HK-2 (cell line): ENCODE data around the gene NFKBIA.
A peak's percentile ranks its signal among the peaks of the same experiment; 100 is the strongest.
"Not testable (repeated sequence)": the region's sequence is repeated elsewhere in the genome, so short reads cannot be mapped to it uniquely, and the experiment has no call there.

Experiments
- DNase-seq: peaks from one replicate; pipeline ENCODE4 v3.0.0-alpha.2; 2018; ENCODE audit not compliant: unreplicated experiment

NFKBIA gene

DNA sequence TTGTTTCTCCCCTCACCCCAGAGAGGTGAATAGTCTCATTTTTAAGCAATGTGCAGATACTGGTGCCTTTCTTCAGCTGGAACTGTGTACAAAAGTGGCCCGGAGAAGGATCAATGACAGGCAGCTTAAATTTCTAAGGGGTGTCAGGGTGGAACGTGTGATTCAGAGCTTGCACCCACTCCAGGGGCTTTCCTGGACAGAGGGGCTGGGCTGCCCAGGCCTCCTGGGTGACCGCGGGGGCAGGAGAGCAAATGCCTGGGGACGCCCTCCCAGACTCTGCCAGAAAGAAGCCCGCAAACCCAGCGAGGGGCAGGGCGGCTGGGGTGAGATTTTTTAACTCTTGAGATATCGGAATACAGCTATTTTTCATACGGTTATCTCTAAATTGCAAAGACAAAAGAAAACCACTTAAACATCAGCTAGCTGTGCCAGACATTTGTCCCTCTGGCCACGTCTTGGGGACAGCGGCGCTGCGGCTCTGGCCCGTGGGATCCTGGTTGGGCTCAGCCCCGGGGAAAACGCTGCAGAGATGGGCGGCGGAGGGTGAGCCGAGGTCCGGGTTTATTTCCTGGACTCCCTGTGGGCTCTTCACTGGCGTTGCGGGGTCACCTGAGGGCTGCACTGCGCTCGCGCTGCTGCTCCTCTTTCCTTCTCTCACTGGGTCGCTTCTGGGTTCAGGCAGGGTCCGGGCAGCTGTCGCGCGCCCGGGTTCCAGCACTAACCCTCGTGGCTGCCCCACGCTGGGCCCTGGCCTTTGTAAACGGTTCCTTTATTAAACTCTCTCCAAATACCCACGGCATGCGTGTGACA lies 35.8 kb downstream of the NFKBIA start:
- DNase-seq = no peak

DNA sequence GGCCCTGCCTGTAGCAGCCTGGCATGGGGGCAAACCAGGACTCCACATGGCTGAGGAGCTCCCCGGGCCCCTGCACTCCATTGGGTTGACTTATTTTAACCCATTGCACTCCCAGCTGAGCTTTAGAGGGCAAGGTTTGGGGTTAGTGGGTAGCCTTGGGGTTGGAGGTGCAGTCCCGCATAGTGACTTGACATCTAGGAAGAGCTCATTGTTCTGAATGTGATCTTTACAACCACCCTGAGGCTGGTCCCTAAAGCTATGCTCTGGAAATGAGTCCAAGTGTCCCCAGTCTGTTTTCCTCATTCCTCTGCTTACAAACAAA lies 36.4 kb downstream of the NFKBIA start:
- DNase-seq = no peak

DNA sequence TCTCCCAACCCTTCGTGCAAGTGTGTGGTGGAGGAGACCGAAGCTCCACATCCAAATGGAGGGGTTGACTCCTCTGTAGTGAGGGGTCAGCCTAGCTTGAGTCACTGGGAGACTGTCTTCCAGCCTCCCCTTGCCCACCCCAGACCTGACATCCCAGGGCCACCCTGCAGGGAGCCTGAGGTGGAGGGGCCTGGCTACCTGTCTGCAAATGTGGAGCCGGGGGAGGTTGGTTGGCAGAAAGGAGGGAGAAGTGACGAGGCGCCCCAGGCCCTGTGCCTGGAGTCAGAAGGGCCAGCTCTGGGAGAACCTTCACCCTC lies 37.5 kb downstream of the NFKBIA start:
- DNase-seq = no peak

DNA sequence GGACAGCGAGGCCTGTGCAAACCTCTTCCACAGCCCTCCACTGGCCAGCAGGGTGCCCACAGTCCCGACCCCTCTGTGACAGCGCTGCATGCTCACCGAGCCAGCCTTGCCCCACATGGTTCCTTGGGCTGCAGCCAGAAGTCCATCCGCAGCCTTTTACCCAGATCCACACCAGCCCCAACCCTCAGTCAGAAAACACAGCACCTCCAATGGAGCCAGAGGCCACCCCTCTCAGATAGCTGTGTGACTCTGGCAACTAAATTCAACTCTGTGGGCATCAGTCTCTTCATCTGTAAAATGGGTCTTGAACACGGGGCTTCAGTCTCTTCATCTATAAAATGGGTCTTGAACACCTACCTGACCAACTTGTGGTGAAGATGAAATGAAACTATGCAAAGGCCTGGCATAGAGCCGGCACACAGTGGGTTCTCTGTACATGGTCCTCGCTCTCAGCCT lies 38.0 kb downstream of the NFKBIA start:
- DNase-seq = no peak

DNA sequence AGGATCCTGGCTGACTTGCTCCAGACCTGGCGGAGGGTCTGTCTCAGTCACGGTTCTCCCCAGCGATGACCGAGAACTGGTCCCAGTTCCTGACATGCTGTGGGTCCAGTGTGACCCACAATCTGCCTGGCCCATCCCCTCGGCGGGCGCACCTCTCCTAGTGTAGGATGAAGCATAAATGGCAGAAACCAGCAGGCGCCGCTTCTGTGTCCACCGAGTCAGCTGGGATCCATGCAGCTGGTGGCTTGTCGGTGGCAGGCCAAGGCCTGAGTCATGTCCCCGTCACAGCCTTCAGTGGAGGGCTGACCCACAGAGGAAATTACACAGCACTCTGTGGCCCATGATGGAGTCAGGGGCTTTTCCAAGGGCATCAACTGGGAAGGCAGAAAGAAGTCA lies 38.5 kb downstream of the NFKBIA start:
- peak; percentile 62 for DNase-seq

DNA sequence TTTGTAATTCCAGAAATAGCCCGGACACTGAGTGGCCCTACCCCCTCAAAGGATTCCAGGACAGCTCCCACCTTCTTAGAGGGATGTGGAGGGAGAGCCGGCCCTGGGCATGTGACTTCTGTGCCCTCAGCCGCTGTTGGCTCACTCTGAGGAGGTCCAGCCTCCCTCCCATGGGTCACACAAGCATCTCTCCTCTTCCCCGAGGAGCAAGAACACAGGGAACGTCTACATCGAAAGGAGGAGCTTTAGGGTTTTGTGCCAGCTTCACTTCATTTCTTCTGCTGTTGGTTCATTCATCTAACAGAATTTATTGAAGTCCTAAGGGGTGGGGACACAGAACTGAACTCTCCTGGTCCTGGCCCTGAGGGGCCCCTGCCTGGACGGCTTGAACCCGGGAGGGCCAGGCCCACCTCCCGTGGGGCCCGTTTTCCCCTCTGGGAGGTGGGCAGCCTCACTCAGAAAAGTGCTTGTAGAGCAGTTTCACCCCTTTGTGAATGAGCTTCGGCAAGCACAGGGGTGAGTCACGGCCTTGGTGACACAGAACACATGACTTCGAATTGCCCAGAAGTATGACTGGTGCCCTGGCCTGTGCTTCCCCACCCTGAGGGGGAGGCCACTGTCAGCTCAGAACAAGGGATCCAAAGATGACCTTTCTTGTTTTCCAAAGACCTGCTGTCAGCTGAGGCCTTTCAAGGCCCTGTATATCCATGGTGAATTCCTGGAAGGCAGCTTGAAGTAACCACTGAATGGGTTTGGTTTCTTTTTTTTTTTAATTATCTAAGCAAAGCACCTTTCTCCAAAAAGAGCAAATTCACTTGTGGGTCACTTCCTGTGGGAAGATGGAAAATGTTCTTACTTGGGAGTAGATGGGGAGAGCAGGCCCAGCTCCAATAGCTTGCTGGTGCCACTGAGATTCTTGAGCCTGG lies 39.2 kb downstream of the NFKBIA start:
- DNase-seq = peak; percentile 83

DNA sequence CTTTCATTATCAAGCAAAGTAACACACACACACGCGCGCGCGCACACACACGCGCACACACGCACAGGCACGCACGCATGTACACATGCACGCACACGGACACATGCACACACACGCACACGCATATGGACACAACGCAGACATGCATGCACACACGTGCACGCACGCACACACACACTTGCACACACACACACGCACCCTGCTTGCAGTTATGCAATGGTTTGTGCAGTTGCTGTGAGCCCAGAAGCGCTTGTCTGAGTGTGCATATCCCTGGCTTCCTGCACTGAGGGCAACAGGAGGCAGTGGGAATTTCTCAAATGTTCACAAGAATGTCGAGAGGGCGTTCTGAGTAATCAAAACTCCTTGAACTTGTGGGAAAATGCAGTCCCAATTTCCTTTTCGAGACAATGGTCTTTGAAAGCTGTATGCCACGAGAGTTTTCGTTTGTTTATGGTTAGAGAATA lies 41.6 kb downstream of the NFKBIA start:
- peak; percentile 22 for DNase-seq

DNA sequence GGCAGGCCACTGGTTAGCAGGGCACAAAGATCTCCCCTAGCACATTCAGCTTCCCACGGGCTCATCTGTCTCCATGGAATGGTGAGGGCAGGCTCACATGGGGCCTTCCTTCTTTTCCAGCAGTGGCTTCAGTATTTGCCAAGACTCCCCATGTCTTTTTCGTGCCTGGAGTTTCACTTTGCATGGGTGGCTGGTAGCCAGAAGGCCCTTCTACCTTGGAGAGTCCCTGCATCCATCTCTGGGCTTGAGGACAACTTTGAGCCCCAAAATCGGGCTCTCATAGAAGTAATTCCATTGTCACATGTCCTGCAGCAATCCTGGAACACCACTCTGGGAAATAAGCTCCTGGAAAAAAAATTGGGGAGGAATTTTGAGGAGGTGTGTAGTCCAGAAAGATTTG lies 42.1 kb downstream of the NFKBIA start:
- no peak for DNase-seq

DNA sequence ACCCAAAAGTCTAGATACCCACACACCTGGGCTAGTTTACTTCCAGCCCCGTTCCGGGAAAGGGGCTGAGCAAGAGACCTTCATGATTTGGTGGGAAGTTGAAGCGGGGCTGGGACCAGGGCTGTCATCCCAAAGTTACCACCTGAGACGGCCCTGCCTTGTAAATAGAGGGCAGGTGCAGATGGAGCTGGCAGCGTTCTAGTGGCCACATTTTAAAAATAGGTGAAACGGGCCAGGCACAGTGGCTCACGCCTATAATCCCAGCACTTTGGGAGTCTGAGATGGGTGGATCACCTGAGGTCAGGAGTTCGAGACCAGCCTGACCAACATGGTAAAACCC lies 43.4 kb downstream of the NFKBIA start:
- DNase-seq = no peak

DNA sequence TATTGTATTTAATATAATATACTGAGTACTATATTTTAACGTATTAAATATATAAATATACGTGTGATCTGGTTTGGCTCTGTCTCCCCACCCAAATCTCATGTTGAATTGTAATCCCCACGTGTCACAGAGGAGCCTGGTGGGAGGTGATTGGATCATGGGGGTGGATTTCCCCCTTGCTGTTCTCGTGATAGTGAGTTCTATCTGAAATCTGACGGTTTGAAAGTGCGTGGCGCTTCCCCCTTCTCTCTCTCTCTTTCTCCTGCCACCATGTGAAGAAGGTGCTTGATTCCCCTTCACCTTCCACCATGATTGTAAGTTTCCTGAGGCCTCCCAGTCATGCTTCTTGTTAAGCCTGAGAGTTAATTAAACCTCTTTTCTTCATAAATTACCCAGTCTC lies 44.9 kb downstream of the NFKBIA start:
- DNase-seq = not testable (repeated sequence)

DNA sequence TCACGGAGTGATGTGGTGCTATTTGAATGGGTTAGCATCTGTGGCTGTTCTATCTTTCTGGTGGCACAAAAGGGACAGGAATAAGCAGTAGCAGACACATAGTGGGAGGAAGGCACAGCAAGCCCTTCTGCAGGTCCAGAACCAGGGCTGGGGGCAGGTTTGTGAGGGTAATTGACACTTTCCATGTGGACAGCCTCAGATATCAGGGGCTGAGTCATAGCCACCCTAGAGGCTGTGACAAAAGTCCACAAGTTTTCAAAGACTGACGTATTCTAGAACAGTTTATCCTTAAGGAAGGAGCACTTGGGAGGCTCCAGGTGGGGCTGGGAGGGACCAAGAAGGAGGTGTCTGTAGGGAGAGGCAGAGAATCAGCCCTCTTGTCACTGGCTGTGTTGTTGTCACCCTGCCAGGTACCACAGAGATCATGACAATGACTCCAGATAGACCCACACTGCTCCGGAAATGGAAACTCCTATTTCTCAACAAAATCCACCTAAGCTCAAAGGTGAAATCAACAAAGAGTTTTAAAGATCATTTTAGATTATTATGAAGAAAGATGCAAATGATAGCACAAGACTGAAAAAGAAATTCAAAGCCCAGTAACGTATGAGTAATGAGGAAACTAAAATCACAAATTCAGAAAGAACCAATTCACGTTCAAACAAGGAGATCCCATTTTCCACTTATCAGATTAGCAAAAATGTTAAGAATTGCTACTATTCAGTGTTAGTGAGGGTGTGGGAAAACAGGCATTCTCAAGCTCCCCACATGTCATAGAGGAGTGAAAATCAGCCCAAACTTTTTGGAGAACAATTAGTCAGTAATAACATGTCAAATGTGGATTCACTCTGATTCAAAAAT lies 48.3 kb downstream of the NFKBIA start:
- DNase-seq = no peak

DNA sequence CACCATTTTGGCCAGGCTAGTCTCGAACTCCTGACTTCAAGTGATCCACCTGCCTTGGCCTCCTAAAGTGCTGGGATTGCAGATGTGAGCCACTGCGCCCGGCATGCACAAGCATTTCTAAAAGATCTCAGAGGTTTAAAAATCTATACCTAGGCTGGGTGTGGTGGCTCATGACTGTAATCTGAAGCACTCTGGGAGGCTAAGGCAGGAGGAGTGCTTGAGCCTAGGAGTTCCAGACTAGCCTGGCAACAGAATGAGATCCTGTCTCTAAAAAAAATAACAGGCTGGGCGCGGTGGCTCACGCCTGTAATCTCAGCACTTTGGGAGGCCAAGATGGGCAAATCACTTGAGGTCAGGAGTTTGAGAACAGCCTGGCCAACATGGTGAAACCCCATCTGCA lies 49.3 kb downstream of the NFKBIA start:
- not testable (repeated sequence) for DNase-seq

DNA sequence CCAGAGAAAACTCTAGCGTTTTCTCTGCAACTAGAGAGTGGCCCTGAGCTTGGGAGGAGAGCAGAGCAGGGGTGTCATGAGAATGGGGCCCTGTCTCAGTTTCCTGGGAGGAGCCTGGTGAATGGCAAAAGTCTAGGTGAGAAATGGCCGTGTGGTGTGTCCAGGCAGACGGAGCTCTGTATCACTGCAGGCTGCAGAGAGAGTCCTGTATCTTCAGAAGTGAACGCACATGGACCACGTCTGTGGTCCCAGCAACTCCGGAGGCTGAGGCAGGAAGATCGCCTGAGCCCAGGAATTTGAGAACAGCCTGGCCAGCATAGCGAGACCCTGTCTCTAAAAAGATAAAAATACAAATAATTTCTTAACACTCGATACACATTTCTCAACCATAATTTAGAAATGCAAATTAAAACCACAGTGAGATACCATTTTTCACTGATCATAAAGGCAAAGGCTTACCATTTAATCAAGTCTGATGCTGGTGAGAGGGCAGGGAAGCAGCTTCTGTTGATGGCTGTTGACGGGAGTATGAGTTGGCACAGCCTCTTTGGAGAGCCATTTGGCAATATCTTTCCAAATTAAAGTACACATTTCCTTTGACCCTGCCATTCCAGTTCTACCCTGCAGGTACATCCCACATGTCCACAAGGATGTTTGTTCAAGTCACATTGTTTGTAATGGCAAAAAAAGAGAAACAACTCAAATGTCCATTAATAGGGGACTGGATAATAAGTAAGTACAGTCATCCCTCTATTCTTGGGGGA lies 51.0 kb downstream of the NFKBIA start:
- no peak for DNase-seq

DNA sequence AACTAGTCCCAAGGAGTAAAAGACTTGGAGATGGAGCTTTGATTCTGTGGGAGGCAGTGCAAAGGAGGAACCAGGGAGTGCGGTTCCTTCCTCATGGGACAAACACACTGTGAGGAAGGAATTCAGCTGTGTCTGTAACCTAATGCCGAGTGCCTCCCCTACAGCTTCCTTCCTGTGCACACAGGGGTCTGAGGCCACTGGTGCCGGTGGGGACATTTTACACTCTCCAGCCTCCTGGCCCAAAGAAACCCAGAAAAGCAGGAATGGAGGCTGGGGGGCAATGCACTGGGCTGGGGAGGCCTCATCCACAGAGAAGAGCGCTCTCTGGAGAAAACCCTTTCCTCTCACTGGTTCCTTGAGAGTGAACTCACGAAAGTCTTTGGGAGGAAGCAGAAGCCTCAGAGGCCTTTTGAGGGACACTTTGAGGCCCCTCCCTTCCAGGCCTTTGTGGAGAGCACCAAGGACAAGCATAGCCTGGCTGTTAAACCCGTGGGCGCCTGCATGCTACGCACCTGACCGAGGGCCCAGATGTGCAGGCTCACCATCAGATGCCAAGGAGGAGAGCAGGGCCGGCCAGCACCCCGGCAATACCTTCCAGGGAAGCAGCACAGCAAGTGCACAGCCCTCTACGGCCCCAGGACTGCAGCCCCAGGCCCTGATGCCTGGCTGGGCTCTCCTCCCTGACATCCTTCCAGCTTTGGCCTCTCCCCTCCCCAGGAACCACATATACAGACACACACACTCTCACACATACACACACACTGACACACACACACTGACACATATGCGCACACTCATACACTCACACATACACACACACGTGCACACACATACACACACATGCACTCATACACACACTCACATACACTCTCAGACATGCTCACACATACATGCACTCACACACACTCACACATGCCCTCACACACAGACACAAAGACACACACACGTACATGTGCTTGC lies 52.0 kb downstream of the NFKBIA start:
- DNase-seq = no peak

DNA sequence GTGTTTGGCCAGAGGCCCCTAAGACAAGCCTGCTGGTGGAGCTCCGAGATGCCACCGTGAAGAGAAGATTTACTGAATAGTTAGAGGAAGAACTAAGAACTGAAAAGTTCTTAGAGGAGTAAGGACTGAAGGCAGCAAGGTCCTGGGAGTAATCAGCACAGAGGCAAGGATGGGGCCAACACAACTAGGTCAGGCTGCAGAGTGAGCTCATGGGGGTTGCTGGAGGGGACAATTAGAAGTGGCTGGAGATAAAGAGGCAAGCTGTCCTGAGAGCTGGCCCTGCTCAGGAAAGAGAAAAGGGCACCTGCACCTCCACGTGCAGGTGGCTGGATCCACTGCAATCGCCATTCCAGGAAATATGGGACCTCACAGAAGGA lies 52.7 kb downstream of the NFKBIA start:
- no peak for DNase-seq
